GM18526 (cell line): ENCODE results near the gene FLAD1.

ENCODE experiments used
- POLR2A ChIP-seq: IDR thresholded peaks from 3 replicates; pipeline ENCODE4 v1.6.1; 2011; ENCODE audit not compliant: insufficient read length; ENCODE audit errors: extremely low read depth

FLAD1 gene

GRCh38 chr1:154959426-154959780, 23.7 kb upstream of the FLAD1 start:
- no peak for TF ChIP-seq POLR2A

GRCh38 chr1:154960446-154961136, 22.6 kb upstream of the FLAD1 start:
- no peak for TF ChIP-seq POLR2A

GRCh38 chr1:154961207-154962155, 21.7 kb upstream of the FLAD1 start, which contains the start of gene PYGO2:
Gene PYGO2 (minus strand): TSS chr1:154961782. CDS start chr1:154961576, 206 bp downstream.
- TF ChIP-seq POLR2A, result peak; percentile 88

- TF ChIP-seq POLR2A, result no peak
These were observed 20.9 kb upstream of the FLAD1 start for GRCh38 chr1:154962156-154962749.

- peak; percentile 13 for TF ChIP-seq POLR2A
These were observed 20.3 kb upstream of the FLAD1 start for GRCh38 chr1:154962795-154963330.

GRCh38 chr1:154963643-154964042, 19.5 kb upstream of the FLAD1 start:
- no peak for TF ChIP-seq POLR2A

- no peak for TF ChIP-seq POLR2A
These were observed 18.8 kb upstream of the FLAD1 start for GRCh38 chr1:154964359-154964758.

- TF ChIP-seq POLR2A, result no peak
These were observed 17.0 kb upstream of the FLAD1 start for GRCh38 chr1:154966111-154966510.

- TF ChIP-seq POLR2A, result no peak
These were observed 15.7 kb upstream of the FLAD1 start for GRCh38 chr1:154967331-154967950.

- no peak for TF ChIP-seq POLR2A
These were observed 14.4 kb upstream of the FLAD1 start for GRCh38 chr1:154968731-154969130.

GRCh38 chr1:154969246-154969645, 13.9 kb upstream of the FLAD1 start:
- TF ChIP-seq POLR2A, result no peak

GRCh38 chr1:154969860-154970452, 13.2 kb upstream of the FLAD1 start:
- no peak for TF ChIP-seq POLR2A

GRCh38 chr1:154970631-154971340, 12.4 kb upstream of the FLAD1 start, which contains the start of gene SHC1:
Gene SHC1 (minus strand): TSS chr1:154970747. CDS start chr1:154970526, 221 bp downstream.
- no peak for TF ChIP-seq POLR2A
